HFFc6 (cell line): ENCODE results near the gene CHM. TPM values are rescaled to one million over a fixed set of nuclear protein-coding genes. Genes with fewer than 3 reads are reported as not detected.
"Not testable (repeated sequence)": the region's sequence is repeated elsewhere in the genome, so short reads cannot be mapped to it uniquely, and the experiment has no call there.

Source experiments
- DNase-seq: peaks from one replicate; pipeline ENCODE4 v3.0.0-alpha.2; 2018
- H3K27ac Mint-ChIP-seq: 2 replicates; pipeline ENCODE4 v1.8.0; 2020; ENCODE audit warnings: mild to moderate bottlenecking, mixed read lengths
- H3K27me3 Mint-ChIP-seq: 2 replicates; pipeline ENCODE4 v1.8.0; 2021; ENCODE audit warnings: mild to moderate bottlenecking, moderate library complexity, mixed read lengths; ENCODE audit not compliant: insufficient read depth
- H3K36me3 Mint-ChIP-seq: 2 replicates; pipeline ENCODE4 v1.8.0; 2021; ENCODE audit warnings: low read depth, mixed read lengths
- H3K4me1 Mint-ChIP-seq: 2 replicates; pipeline ENCODE4 v1.8.0; 2020; ENCODE audit warnings: low read depth, mixed read lengths
- H3K4me3 Mint-ChIP-seq: 2 replicates; pipeline ENCODE4 v1.8.0; 2020; ENCODE audit warnings: mild to moderate bottlenecking, moderate library complexity, mixed read lengths
- H3K9me3 Mint-ChIP-seq: 2 replicates; pipeline ENCODE4 v1.8.0; 2020; ENCODE audit warnings: mild to moderate bottlenecking, mixed read lengths
- total RNA-seq, 6 experiments: library from RNA; stranded (reverse); fragmentation: NEBNext Ultra II Directional; extraction: Animal tissue kit (Norgen Biotek cat#: 25700); gene quantifications; 2 replicates in 1 of 6; 3 replicates in 5 of 6; pipeline ENCODE4 v1.2.3, GENCODE V29; 2021
- TF ChIP-seq, protein P1 (sequence below): fragments of 200-600 bp; sonication (generic); IDR thresholded peaks from 2 replicates; pipeline ENCODE4 v1.5.0; 2021; ENCODE audit warnings: antibody characterized with exemption, mild to moderate bottlenecking

CHM gene
- total RNA-seq, 6 experiments from 2014 or later, result 18.4 to 25.8 (median 21.5) TPM

DNA sequence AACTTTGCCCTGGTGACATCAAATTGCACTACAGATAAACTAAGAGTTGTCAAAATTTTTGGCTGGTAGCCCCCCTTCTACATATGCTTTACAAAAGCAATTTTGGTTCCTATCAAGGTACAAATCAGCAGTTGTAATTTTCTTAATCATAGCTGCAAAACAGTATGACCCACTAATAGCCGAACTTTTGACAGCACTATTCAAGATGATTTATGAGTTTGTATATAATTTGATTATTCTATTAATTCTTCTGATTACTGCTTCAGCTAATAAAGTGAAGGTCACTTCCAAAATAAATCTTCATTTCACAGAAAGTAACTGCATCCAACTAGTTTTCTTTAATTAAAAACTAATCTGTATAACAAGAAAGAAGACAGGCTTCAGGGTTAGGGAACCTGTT, 119.6 kb downstream of the CHM start:
- peaks cover 15% of the 10 kb centered on the region for H3K4me1 Mint-ChIP-seq
- H3K27me3 Mint-ChIP-seq, result no peaks in the 10 kb centered on the region
- TF ChIP-seq, protein P1, sequence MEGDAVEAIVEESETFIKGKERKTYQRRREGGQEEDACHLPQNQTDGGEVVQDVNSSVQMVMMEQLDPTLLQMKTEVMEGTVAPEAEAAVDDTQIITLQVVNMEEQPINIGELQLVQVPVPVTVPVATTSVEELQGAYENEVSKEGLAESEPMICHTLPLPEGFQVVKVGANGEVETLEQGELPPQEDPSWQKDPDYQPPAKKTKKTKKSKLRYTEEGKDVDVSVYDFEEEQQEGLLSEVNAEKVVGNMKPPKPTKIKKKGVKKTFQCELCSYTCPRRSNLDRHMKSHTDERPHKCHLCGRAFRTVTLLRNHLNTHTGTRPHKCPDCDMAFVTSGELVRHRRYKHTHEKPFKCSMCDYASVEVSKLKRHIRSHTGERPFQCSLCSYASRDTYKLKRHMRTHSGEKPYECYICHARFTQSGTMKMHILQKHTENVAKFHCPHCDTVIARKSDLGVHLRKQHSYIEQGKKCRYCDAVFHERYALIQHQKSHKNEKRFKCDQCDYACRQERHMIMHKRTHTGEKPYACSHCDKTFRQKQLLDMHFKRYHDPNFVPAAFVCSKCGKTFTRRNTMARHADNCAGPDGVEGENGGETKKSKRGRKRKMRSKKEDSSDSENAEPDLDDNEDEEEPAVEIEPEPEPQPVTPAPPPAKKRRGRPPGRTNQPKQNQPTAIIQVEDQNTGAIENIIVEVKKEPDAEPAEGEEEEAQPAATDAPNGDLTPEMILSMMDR, result no peak
- no peaks in the 10 kb centered on the region for H3K9me3 Mint-ChIP-seq
- no peak overlapping the region for H3K27ac Mint-ChIP-seq
- no peak for DNase-seq
- H3K4me3 Mint-ChIP-seq, result no peak overlapping the region
- no peaks in the 10 kb centered on the region for H3K36me3 Mint-ChIP-seq

DNA sequence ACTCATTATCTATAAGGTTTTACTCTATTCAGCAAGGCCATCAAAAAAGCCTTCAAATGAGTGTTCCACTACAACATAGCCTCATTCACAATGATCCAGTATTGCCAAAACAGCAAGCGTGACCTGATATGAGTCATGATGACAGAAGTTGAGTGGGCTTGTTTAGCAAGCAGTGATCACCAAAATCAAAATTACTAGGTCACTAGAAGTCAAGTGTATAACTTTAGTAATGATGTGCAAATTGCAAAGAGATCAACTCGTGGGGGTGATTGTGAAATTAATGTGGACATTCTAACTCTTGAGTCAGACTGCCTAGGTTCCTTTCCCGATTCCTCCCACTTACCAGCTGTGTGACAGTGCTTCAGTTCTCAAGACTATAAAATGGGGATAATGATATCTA, 124.5 kb downstream of the CHM start:
- Mint-ChIP-seq H3K4me3 (no peak overlapping the region), H3K4me1 (peaks cover 21% of the 10 kb centered on the region)

DNA sequence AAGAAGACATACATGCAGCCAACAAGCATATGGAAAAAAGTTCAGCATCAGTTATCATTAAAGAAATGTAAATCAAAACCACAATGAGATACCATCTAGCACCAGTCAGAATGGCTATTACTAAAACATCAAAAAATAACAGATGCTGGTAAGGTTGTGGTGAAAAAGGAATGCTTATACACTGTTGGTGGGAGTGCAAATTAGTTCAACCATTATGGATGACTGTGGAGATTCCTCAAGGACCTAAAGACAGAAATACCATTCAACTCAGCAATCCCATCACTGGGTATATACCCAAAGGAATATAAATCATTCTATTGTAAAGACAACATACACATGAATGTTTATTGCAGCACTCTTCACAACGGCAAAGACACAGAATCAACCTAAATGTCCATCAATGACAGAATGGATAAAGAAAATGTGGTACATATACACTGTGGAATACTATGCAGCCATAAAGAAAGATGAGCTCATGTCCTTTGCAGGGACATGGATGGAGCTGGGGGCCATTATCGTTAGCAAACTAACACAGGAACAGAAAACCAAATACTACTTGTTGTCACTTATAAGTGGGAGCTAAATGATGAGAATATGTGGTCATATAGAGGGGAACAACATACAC, 130.6 kb downstream of the CHM start:
- H3K36me3 Mint-ChIP-seq, H3K4me3 Mint-ChIP-seq, DNase-seq, H3K27ac Mint-ChIP-seq, H3K9me3 Mint-ChIP-seq, H3K27me3 Mint-ChIP-seq: not testable (repeated sequence)
- 0 out of 2 replicates have a peak, but pooled peaks cover 11% of the 10 kb centered on the region for H3K4me1 Mint-ChIP-seq

More for the DNA sequence above, 124.5 kb downstream of the CHM start:
- Mint-ChIP-seq H3K36me3 (no peaks in the 10 kb centered on the region), H3K9me3 (no peaks in the 10 kb centered on the region), H3K27ac (no peak overlapping the region; the same call in 1 of the 2 replicates), H3K27me3 (no peaks in the 10 kb centered on the region)
- TF ChIP-seq, protein P1, result no peak
- DNase-seq, result peak; percentile 51

DNA sequence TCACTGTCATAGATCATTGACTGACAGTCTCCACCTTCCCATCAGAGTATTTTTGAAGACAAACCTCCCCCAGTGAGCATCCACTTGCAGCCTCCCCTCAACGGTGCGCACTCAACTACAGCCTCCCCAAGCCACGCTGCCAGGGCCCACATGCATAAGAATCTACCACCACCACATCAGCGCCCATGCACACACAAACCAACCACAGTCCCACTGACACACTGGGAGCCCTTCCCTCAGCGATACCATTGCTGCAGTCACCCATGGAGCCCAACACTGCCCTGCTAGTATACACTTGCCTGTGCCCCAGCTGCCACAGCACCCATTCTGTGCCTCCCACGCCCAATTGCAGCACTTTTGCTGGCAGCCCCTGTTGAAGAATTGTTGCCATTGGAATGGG, 132.9 kb downstream of the CHM start:
- no peak for DNase-seq
- Mint-ChIP-seq H3K9me3 (peaks cover 4% of the 10 kb centered on the region; the same call in 1 of the 2 replicates), H3K27me3 (no peaks in the 10 kb centered on the region), H3K4me1 (0 out of 2 replicates have a peak, but pooled peaks cover 11% of the 10 kb centered on the region), H3K36me3 (peaks cover 9% of the 10 kb centered on the region), H3K27ac (no peak overlapping the region), H3K4me3 (no peak overlapping the region)
- TF ChIP-seq, protein P1, result no peak

DNA sequence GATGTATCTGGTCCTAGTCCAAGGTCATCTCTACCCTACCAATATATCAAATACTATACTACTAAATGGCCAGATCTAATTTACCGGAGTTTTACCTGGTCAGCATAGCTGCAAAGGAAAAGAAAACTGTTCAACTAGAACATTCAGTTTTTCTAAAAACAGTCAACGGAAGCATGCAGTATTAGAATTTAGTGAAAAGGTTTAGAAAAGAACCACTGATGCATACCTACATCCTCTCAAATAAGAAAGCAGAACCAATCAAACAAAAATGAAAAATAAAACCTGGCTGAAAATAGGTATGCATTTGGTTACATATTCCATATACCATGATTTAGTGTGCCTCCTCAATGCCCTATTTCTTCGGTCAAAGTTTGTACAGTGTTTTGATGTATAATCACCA, 140.0 kb downstream of the CHM start:
- Mint-ChIP-seq H3K9me3 (no peaks in the 10 kb centered on the region), H3K27me3 (no peaks in the 10 kb centered on the region), H3K27ac (no peak overlapping the region), H3K4me1 (no peaks in the 10 kb centered on the region; the same call in 1 of the 2 replicates), H3K36me3 (no peaks in the 10 kb centered on the region; the same call in 1 of the 2 replicates), H3K4me3 (no peak overlapping the region)
- no peak for DNase-seq
- TF ChIP-seq, protein P1, result no peak

DNA sequence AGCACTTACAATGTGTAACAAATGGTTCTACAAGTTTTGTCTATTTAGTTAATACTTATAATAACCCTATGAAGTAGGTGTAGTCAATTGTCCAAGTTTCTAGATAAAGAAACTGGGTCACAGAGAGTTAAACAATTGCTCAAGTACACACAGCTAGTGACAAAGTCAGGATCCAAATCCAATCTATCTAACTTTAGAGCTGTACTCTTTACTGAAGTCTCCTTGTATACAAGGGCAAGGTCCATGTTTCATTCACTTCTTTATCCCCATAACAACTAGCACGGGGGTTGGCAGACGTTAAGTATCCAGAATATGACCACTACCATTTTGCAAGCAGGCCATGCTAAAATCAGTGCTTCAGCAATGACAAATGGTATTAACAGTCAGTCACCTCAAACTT, 141.0 kb downstream of the CHM start:
- H3K27me3 Mint-ChIP-seq, result no peaks in the 10 kb centered on the region

More for the DNA sequence above, 141.0 kb downstream of the CHM start:
- no peak overlapping the region for H3K4me3 Mint-ChIP-seq
- no peak for DNase-seq
- H3K36me3 Mint-ChIP-seq, result no peaks in the 10 kb centered on the region; the same call in 1 of the 2 replicates
- no peak overlapping the region for H3K27ac Mint-ChIP-seq
- H3K9me3 Mint-ChIP-seq, result no peaks in the 10 kb centered on the region
- TF ChIP-seq, protein P1, result no peak
- H3K4me1 Mint-ChIP-seq, result no peaks in the 10 kb centered on the region; the same call in 1 of the 2 replicates
